COLO829 (cell line): Measurements from ENCODE around the gene CLK3.
"Not testable (repeated sequence)": the region's sequence is repeated elsewhere in the genome, so short reads cannot be mapped to it uniquely, and the experiment has no call there.

Experiments used
- DNase-seq: peaks from one replicate; pipeline ENCODE4 v3.0.0; 2012; ENCODE audit warnings: low spot score

The CLK3 gene

DNA sequence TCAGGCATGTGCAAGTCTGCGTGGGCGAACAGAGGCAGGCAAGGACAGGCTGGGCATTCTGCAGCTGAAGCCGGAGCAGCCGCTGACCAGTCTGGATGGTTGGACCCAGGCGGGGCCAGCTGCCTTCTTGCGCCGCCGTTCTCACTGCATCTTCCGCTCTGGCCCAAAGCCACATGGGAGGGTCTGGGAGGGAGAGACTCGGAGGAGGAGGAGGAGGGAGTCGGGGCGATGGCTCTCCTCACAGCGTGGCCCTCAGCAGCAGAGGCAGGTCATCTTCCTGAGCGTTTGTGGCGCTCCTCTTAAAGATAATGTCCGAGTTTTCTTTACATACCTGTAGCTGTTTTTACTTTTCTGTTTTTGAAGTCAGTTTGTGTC, 5.9 kb downstream of the CLK3 start:
- DNase-seq = no peak

DNA sequence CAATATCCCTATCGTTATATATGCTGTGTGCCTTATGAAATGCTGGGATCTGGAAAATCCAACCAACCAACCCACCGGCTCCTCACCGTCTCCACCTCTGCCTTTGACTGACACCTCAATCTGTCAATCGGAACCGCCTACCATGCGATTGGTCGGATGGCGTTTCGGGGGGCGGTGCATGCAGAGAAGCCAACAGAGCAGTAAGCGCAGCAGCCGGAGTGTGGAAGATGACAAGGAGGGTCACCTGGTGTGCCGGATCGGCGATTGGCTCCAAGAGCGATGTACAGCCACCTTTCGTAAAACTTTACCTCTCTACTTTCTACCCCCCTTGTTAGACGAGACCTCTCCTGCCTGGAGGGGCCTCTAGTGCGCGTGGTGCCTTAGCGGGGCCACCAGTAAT, 6.3 kb downstream of the CLK3 start:
- no peak for DNase-seq

DNA sequence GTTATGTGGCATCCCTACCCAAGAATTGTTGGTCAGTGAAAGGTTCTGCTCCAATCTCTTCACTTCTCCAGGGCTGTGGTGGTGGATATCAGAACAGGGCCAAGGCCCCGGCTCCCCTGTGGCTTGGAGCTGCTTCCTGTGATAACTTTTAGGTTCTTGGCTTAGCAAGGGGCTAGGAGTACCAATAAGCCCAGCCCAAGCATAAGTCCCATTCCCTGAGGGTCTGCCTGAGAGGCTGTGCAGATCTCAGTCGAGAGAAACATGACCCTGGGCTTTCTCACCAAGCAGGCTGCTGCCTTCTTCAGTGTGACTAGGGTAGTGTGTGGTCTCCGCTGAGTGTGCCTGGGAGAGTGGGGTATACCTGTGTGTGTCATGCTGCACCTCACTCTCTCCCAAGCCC, 7.1 kb downstream of the CLK3 start:
- no peak for DNase-seq

DNA sequence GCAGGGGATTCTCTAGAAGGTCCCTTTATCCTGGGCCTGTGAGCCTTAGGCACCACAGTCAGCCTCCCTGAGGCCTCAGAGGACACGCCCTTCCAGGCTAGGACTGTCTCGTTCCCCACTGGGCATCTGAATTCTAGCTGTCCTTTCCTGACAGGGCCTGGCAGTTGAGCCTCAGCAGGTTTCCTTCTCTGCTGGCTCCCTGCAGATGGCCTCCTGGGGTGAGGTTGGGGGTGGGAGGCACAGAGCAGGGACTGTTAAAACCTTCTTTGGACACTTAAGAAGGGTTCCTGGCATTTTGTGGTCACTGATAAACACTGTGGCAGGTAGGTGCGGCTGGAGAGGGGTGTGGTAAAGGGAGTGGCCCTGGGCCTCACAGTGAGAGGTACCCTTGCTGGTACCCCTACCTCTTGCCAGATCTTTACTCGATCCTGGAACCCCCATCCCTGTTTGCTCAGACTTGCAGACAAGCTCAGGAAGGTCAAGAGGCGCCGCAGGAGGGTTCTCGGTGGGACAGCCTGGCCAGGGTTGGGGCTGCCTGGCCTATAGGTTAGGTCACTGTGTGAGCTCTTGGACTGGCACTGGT, 8.5 kb downstream of the CLK3 start:
- DNase-seq = no peak

DNA sequence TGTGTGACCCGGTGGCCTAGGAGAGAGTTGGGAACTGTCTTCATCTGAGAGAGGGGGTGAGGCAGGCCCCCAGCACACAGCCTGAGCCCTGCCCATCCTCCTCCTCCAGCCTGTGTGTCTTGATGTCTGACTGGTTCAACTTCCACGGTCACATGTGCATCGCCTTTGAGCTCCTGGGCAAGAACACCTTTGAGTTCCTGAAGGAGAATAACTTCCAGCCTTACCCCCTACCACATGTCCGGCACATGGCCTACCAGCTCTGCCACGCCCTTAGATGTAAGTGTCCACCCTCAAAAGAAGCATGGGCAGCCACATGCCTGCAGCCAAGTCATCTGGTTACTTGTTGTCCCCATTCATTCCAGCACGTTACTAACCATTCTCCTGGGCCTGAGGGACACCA, 10.1 kb downstream of the CLK3 start:
- no peak for DNase-seq

DNA sequence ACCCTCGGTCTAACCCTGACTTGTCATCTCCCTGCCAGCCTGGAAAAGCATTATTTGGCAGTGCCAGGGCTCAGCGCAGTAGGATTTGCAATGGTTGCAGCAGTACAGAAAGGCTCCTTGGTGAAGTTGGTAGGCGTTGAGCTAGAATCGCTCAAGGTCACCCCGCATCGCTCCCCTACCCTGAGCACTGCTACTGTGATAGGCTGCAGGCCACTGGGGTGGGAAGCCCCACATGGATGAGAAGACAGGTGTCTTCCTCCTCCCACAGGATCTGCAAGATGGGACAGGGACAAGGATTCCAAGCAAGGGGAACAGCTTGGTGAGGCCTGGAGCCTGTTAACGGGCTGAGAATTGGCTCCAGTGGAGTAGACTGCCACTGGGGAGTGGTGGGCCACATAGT, 10.7 kb downstream of the CLK3 start:
- no peak for DNase-seq

DNA sequence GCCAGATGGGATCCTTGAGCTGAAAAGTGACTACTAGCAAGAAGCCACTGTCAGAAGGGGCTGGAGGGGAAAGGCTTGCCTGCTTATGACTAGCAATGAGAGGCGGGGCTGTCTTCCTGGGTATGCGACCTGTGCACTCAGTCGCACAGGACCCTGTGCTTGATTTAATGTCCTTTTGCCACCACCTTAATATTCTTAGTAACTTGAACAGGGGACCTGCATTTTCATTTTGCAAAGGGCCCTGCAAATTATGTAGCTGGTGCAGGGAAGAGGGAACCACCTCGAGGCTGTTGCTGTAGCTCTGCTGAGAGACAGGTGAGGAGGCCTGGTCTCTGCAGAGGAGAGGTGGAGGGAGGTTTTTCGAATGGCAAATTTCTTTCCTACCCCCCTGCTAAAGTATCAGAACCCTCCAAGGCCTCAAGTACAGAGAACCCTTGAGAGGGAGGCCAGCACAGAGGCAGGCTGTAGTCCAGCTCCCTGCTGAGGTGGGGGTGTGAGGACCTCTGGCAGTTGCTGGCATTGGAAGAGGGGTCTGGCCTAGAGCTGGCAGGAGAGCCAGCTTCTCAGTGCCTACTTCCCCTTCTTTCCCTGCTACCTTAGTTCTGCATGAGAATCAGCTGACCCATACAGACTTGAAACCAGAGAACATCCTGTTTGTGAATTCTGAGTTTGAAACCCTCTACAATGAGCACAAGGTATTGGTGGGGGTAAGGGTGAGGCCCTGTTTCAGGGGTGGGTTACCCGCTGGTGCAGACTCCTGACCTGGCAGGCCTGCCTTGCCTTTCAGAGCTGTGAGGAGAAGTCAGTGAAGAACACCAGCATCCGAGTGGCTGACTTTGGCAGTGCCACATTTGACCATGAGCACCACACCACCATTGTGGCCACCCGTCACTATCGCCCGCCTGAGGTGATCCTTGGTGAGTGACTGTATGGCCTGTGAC, 11.4 kb downstream of the CLK3 start:
- DNase-seq = no peak

DNA sequence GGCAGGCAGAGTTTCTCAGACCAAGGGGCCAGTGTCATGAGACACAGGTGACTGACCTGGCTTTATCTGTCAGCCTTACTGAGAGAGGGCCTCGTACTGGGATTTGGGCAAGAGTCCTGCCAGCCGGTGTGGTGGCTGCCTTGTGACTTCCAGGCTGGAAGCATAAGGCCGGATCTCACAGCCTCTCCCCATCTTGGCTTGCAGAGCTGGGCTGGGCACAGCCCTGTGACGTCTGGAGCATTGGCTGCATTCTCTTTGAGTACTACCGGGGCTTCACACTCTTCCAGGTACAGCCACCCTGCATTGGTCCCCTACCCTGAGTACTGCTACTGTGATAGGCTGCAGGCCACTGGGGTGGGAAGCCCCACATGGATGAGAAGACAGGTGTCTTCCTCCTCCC, 12.1 kb downstream of the CLK3 start:
- no peak for DNase-seq

DNA sequence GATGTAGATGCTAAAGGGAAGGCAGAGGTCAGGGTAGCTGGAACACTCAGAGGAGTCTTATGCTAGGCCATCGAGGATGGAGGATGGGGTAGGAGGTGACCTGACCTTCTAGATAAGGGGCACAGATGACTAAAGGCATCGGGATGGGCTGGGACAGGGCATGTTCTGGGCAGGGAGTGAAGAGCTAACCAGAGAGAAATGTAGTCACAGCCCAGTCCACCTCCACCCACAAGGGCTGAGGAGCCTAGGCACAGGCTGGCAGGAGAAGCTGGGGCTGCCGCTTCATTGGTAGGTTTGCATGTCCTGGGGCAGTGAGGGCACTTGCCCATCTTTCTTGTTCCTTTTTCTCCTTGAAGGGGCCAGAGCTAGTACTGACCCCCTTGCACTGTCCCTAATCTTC, 12.6 kb downstream of the CLK3 start:
- no peak for DNase-seq

DNA sequence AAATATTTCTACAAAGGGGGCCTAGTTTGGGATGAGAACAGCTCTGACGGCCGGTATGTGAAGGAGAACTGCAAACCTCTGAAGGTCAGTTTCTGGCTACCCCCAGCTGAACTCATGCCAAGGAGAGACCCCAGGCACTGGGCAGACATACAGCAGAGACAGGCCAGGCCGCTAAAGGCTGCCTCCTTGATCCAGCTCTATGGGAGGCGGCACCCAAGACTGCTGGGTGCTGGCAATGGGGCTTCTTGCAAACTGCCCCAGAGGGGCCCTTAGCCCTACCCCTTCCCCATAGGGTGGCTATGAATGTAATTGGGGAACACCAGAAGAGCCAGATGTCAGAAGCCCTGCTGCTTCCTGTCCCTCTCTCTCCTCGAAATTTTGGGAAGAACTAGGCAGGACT, 13.3 kb downstream of the CLK3 start:
- no peak for DNase-seq

DNA sequence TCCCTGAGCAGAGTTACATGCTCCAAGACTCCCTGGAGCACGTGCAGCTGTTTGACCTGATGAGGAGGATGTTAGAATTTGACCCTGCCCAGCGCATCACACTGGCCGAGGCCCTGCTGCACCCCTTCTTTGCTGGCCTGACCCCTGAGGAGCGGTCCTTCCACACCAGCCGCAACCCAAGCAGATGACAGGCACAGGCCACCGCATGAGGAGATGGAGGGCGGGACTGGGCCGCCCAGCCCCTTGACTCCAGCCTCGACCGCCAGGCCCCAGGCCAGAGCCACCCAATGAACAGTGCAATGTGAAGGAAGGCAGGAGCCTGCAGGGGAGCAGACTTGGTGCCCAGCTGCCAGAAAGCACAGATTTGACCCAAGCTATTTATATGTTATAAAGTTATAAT, 14.1 kb downstream of the CLK3 start:
- not testable (repeated sequence) for DNase-seq

DNA sequence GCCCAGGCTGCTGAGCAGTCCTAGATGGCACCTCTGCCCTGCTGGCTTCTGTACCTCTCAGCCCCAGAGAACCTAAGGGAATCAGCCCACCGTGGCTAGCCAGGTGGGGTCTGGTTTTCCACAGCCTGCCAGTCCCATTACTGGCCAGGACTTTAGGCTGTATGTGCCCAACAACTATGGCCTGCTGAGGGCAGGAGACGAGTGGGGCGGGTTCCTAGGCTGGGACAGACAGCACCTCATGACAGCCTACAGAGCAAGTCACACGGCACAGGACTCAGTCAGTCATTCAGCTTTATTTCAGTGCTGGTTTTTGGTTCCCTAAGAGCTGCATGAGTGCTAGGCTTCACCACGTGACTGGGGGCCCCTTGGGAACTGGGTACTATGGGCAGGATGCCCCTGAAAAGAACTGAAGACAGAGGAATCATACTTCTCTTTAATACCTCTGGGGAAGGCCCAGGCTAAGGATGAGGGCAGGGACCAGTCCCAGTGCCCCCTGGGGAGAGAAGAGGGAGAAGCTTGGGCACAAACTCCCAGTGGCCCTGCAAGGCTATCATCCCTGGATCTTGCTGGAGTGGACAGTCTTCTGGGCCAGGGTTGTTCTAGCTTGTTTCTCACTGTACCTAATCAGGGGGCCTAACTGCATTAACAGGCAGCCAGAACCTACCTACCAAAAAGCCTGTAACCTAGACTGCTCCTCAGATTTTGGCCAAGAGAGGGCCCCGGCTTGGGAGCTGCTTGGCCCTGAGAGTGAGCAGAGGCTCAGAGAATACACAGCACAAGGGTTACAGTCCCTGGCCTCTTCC, 14.8 kb downstream of the CLK3 start:
- no peak for DNase-seq

DNA sequence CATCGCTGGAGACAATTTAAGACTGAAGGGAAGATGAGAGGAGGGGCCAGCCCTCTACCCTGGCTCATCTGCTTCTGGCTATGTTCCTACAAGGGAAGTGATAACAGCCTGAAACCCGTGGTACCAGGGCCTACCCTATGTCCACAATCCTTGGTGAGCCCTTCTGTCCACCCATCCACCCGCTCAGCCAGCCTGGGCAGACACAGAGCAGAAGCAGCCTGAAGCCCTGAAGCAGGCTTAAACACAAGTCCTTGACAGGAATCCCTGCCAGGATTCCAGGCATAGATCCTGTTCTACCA, 15.4 kb downstream of the CLK3 start:
- DNase-seq = no peak

DNA sequence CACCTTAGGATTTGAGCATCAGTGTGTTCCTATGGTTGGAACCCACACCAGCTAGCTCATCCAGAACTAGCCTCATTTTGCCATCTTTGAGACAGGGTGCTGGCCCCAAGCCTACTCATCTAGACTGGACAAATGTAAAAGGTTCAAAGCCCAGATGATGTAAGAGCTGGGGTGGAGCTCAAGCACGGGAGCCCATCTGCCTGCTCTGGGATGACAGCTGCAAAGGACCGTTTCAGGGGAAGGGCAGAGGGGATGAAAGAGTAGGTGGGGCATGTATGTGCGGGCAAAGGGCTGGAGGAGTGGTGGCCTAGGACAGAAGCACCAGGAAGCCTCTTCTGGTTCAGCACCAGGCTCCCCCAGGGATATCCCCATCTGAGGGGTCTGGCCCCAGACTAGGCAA, 15.8 kb downstream of the CLK3 start:
- no peak for DNase-seq

DNA sequence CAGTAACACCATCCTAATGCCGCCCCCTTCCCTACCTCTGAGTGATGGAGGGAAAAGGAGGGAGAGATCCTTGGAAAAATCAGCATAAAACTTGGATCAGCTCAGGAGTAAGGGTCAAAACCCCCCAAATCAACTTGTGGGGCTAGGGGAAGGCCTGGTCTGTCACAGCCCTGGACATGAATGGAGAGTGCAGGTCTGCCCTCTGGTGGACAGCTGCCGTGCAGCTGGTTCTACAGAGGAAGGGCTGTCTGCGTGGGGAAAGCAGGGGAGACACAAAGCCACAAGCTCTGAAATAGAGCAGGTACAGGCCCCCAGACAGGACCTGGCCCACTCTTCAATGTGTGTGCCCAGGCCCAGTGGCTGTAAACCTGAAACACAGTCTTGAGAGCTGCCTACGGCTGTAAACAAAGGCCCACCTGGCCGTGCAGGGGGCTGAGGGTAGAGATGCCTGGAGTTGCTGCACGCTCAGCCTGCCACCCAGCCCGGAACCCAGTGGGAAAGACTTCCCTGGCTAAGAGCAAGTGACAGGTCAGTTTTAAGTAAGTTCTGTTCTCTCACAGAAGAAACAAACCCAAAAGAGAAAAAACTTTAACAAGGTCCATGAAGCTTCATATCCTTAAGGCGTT, 16.4 kb downstream of the CLK3 start:
- peak; percentile 44 for DNase-seq

DNA sequence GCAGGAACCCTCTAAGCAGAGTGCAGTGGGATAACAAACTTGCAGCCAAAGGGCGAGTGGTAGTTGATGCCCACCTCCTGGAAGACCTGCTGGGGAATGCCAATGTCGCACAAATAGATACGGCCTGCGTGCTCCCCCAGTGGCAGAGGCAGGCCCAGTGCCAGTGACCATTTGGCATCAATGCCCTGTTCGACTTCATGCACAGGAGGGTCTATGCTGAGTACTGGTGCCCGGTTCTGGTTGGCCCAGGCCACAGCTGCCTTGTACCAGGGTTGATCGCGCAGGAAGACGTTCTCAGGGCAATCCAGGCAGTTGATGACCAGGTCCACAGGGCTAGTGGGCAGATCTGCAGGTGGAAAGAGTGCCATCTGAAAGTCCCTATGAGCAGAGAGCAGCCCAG, 17.0 kb downstream of the CLK3 start:
- no peak for DNase-seq

DNA sequence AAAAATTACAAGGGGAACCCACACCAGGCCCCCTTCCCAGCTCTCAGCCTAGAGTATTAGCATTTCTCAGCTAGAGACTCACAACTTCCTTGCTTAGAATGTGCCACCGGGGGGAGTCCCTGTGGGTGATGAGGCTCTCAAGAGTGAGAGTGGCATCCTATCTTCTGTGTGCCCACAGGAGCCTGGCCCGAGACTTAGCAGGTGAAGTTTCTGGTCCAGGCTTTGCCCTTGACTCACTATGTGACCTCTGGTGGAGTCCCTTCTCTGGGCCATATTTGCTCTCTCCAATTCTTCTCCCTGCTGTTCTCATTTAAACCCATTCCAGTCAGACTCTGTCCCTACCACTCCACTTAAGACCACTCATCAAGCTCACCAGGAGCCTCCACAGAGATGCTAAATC, 18.1 kb downstream of the CLK3 start:
- DNase-seq = no peak

DNA sequence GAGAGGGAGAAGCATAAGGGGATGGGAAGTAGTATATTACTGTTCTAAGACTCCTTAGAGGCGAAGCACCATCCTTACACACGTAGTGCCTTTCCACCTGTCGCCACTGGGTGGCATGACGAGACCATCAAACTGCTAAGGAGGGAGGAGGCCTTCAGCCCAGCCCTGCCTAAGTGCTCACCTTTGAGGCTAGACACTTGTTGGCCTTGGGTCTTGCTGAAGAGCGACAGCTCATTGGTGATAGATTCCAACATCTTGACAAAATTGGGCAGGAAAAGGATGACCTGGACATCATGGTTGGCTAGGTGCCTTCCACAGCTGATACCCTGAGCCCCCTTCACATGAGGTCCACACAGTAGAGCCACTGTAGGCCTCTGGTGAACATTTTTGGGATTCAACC, 19.6 kb downstream of the CLK3 start:
- peak; percentile 53 for DNase-seq

DNA sequence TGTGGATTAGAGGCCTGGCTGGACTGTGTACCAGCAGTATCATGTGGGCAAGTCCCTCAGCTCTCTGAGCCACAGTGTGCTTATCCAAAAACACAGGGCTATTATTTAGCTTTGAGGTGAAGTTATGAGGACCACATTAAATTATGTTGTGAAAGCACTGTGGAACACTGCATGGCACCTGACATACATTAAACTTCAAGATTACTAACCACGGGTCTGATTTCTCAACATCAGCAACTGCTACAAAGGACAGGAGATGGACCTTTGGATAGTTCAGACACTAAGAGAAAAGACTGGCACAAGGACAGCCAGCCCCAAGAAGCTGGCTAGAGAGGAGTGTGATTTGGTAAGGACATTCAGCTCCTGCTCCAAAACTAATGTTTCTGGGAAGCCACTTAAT, 21.3 kb downstream of the CLK3 start:
- DNase-seq = no peak

DNA sequence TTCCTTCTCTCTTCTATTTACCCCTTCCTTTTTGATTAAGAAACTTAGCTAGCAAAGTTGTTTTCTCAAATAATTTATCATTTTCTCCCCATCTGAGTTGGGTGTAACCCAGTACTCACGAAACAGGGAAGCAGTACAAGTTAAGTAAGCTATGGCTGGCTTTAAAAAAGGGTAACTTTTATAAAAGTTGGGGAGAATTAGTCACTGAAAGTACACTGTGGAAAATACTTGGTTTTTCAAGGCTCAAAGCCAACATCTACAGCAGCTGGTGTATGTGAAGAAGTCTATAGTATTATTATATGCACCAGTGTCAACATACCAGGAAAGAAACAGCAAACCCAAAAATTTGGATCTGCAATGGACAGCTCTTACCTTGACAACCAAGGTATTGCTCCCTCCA, 25.5 kb downstream of the CLK3 start:
- no peak for DNase-seq

DNA sequence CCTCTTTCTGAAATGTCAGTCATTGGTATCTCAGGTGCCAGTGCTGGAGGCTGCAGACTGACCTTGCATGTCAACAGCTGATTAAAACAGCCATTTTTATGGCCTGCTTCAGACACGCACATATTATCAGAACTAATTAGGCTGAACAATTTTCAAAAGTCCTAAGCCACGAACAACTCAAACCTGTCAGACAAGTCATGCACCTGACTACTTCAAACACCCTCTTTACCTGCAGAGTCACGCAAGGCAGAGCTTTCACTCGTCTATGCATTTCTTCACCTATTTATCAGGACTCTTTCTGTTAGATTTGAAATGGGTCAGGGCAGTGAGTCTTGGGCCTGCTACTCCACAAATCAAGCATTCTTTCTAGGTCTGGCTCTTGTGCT, 26.7 kb downstream of the CLK3 start:
- no peak for DNase-seq

DNA sequence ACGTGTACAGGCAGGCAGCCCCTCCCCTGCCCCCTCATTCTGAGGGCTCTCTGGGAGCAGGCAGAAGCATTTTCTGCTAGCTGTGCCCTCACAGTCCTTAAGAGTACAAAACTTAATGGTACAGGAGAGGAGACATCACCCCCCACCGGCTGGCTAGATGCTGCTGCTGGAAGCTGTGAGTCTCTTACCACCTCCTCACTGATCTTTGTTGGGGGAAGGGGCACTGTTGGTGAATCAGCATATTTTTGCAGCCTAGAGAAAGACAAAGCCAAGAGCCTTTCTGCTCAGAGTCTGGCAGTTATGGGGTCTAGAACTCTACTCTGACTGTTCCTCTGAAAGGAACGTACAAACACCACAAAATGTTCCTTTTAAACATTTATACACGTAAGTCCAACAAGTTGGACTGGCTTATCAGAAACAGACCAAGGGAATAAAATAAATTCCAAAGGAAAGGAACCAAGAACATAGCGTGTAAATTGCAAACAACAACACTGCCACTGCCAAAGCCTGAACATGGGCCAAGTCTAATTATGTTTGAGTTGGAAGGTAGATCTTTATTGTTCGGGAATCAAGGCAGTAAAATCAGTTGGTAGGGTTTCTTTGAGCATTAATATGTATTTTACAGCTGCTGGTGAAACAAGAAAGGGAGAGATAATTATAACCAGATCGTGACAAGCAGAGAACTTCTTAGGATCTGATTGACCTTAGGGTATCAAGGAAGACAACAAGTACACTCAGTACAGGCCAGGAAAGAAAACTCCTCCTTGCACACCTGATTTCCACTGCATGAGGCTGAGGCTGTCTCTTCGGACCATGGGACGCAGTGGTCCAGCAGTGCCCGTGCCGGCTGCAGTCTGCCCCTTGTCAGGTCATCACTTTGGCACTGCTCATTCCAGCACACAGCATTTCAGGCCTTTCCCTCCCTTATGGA, 27.4 kb downstream of the CLK3 start:
- no peak for DNase-seq
